IMR-90 (cell line): ENCODE measurements around the gene SNX25. TPM values are rescaled to one million over a fixed set of nuclear protein-coding genes. Genes with fewer than 3 reads are reported as not detected.
A peak's percentile ranks its signal among the peaks of the same experiment; 100 is the strongest.

Source experiments
- ATAC-seq: fragments of 200-7000 bp; cut with Tn5 transposase; 2 replicates; pipeline ENCODE4 v1.9.1; 2020; ENCODE audit warnings: low read depth, mild to moderate bottlenecking, moderate library complexity
- BruUV-seq: library from RNA; stranded (reverse); fragments of 400-500 nt; replicated peaks from 2 replicates; lab custom pipeline; 2021; lab: Mats Ljungman, UMichigan
- CTCF ChIA-PET: fragments of 300-600 bp; formaldehyde crosslinking; extraction: SDS; loops from one replicate; lab custom pipeline; 2021; ENCODE audit warnings: antibody characterized with exemption; lab: Yijun Ruan, JAX
- POLR2A ChIA-PET: fragments of 300-600 bp; sonication (Branson Sonifier 250); formaldehyde crosslinking; loops from one replicate; lab custom pipeline; 2022; ENCODE audit warnings: antibody characterized with exemption; ENCODE audit not compliant: unreplicated experiment; lab: Charles Lee
- DNase-seq: peaks from one replicate; pipeline ENCODE4 v3.0.0; 2013
- H2AFZ ChIP-seq: replicated peaks from 2 replicates; pipeline ENCODE3; 2013; ENCODE audit warnings: low read length, mild to moderate bottlenecking; ENCODE audit not compliant: poor library complexity
- H2AK5ac ChIP-seq: 2 replicates; pipeline ENCODE4 v1.6.1; 2013; ENCODE audit warnings: low read depth, low read length, inconsistent platforms
- H2AK9ac ChIP-seq: replicated peaks from 2 replicates; pipeline ENCODE3; 2013; ENCODE audit warnings: mild to moderate bottlenecking, low read depth, low read length, moderate library complexity; ENCODE audit not compliant: poor library complexity
- H2BK120ac ChIP-seq: 2 replicates; pipeline ENCODE4 v1.6.1; 2013; ENCODE audit warnings: low read depth, low read length, inconsistent platforms
- H2BK15ac ChIP-seq: 3 replicates; pipeline ENCODE4 v1.6.1; 2013; ENCODE audit warnings: low read depth, low read length, inconsistent platforms
- H2BK20ac ChIP-seq: 2 replicates; pipeline ENCODE4 v1.6.1; 2013; ENCODE audit warnings: low read depth, mild to moderate bottlenecking, inconsistent platforms, low read length, moderate library complexity
- H2BK5ac ChIP-seq: 2 replicates; pipeline ENCODE4 v1.6.1; 2013; ENCODE audit warnings: mild to moderate bottlenecking, low read depth, low read length, inconsistent platforms; ENCODE audit not compliant: poor library complexity, severe bottlenecking
- H3K14ac ChIP-seq: replicated peaks from 2 replicates; pipeline ENCODE4 v1.6.1; 2013; ENCODE audit warnings: low read depth, low read length, inconsistent platforms
- H3K18ac ChIP-seq: 2 replicates; pipeline ENCODE4 v1.6.1; 2013; ENCODE audit warnings: low read depth, low read length, control low read depth
- H3K23ac ChIP-seq: 2 replicates; pipeline ENCODE4 v1.6.1; 2013; ENCODE audit warnings: low read depth, low read length, inconsistent platforms
- H3K27ac ChIP-seq: 2 replicates; pipeline ENCODE4 v1.5.1; 2013; ENCODE audit warnings: mild to moderate bottlenecking, control low read depth, low read length; ENCODE audit not compliant: insufficient read depth
- H3K27me3 ChIP-seq: 2 replicates; pipeline ENCODE4 v1.6.1; 2013; ENCODE audit warnings: low read length; ENCODE audit not compliant: control insufficient read depth, insufficient read depth
- H3K36me3 ChIP-seq: 2 replicates; pipeline ENCODE4 v1.6.1; 2013; ENCODE audit warnings: low read length, mixed read lengths; ENCODE audit not compliant: control insufficient read depth, insufficient read depth
- H3K4ac ChIP-seq: 2 replicates; pipeline ENCODE4 v1.6.1; 2013; ENCODE audit warnings: low read depth, low read length, inconsistent platforms
- H3K4me1 ChIP-seq: 2 replicates; pipeline ENCODE4 v1.6.1; 2013; ENCODE audit warnings: low read length, mixed read lengths; ENCODE audit not compliant: control insufficient read depth, insufficient read depth
- H3K4me2 ChIP-seq: 2 replicates; pipeline ENCODE4 v1.6.1; 2013; ENCODE audit warnings: low read depth, mild to moderate bottlenecking, control low read depth, low read length, moderate library complexity
- H3K4me3 ChIP-seq: 2 replicates; pipeline ENCODE4 v1.5.1; 2013; ENCODE audit warnings: low read depth, mild to moderate bottlenecking, control low read depth, low read length, moderate library complexity; ENCODE audit not compliant: insufficient read depth
- H3K56ac ChIP-seq: 2 replicates; pipeline ENCODE4 v1.6.1; 2013; ENCODE audit warnings: low read length, inconsistent platforms; ENCODE audit not compliant: insufficient read depth; ENCODE audit errors: extremely low read depth
- H3K79me1 ChIP-seq, 2 experiments: 2 replicates each; pipeline ENCODE4 v1.6.1; 2013; ENCODE audit warnings: low read length in 2 of 2, inconsistent platforms in 1 of 2, low read depth in 1 of 2
- H3K9ac ChIP-seq: 2 replicates; pipeline ENCODE4 v1.6.1; 2013; ENCODE audit warnings: low read depth, low read length, control low read depth
- H3K9me1 ChIP-seq: 2 replicates; pipeline ENCODE4 v1.6.1; 2013; ENCODE audit warnings: low read length, inconsistent platforms; ENCODE audit not compliant: insufficient read depth
- H3K9me3 ChIP-seq: 2 replicates; pipeline ENCODE4 v1.6.1; 2013; ENCODE audit warnings: low read length; ENCODE audit not compliant: control insufficient read depth, insufficient read depth
- H4K20me1 ChIP-seq: 2 replicates; pipeline ENCODE4 v1.6.1; 2013; ENCODE audit warnings: low read length, inconsistent platforms; ENCODE audit not compliant: insufficient read depth
- H4K5ac ChIP-seq: 2 replicates; pipeline ENCODE4 v1.6.1; 2013; ENCODE audit warnings: mild to moderate bottlenecking, low read depth, low read length, control low read depth
- H4K8ac ChIP-seq, 2 experiments: 2 replicates each; pipeline ENCODE4 v1.6.1; 2013; ENCODE audit warnings: low read depth in 2 of 2, low read length in 2 of 2, control low read depth in 1 of 2, inconsistent platforms in 1 of 2
- H4K91ac ChIP-seq: 2 replicates; pipeline ENCODE4 v1.6.1; 2013; ENCODE audit warnings: low read depth, low read length, inconsistent platforms; ENCODE audit not compliant: insufficient read depth
- BHLHE40 ChIP-seq: fragments of 150-350 bp; IDR thresholded peaks from 2 replicates; pipeline ENCODE4 v1.6.1; 2016; ENCODE audit warnings: mild to moderate bottlenecking, low read depth, low read length
- CEBPB ChIP-seq: IDR thresholded peaks from 2 replicates; pipeline ENCODE4 v1.6.1; 2012; ENCODE audit warnings: low read depth, low read length, improper control_type of control experiment
- CTCF ChIP-seq: conservative IDR thresholded peaks from 2 replicates; pipeline ENCODE4 v1.5.1; 2012; ENCODE audit warnings: mild to moderate bottlenecking, low read depth, low read length, improper control_type of control experiment
- FOS ChIP-seq: fragments of 150-350 bp; IDR thresholded peaks from 2 replicates; pipeline ENCODE4 v1.6.1; 2016; ENCODE audit warnings: low read depth, low read length
- MAZ ChIP-seq: IDR thresholded peaks from 2 replicates; pipeline ENCODE4 v1.6.1; 2012; ENCODE audit warnings: low read depth, mild to moderate bottlenecking, low read length, improper control_type of control experiment, moderate library complexity, borderline replicate concordance
- MXI1 ChIP-seq: IDR thresholded peaks from 2 replicates; pipeline ENCODE4 v1.6.1; 2012; ENCODE audit warnings: low read depth, mild to moderate bottlenecking, low read length, moderate library complexity, borderline replicate concordance
- RCOR1 ChIP-seq: IDR thresholded peaks from 2 replicates; pipeline ENCODE4 v1.6.1; 2012; ENCODE audit warnings: mild to moderate bottlenecking, low read length, improper control_type of control experiment; ENCODE audit not compliant: insufficient replicate concordance
- RFX5 ChIP-seq: IDR thresholded peaks from 2 replicates; pipeline ENCODE4 v1.8.0; 2012; ENCODE audit warnings: low read depth, mild to moderate bottlenecking, low read length, moderate library complexity
- SMC3 ChIP-seq: fragments of 150-350 bp; IDR thresholded peaks from 2 replicates; pipeline ENCODE4 v1.6.1; 2016; ENCODE audit warnings: low read depth, mild to moderate bottlenecking, antibody characterized with exemption, low read length, moderate library complexity
- WGBS, 2 experiments: methylation state at CpG; one replicate each; pipeline versions ENCODE4 v1.1.5 to v1.1.7; 2013; ENCODE audit warnings: missing lambda C conversion rate in 2 of 2; ENCODE audit not compliant: insufficient read length in 1 of 2; ENCODE audit errors: extremely low coverage in 2 of 2; 5-methylcytosine and 5-hydroxymethylcytosine counted together
- dilution Hi-C: fragments of 300-500 bp; cut with HindIII; formaldehyde crosslinking; loops from one replicate; pipeline ENCODE4 v1.14.3; 2018; ENCODE audit warnings: low sequenced_read_pairs; ENCODE audit not compliant: unreplicated experiment
- in situ Hi-C: fragments of 300-500 bp; cut with MboI; formaldehyde crosslinking; loops from 3 replicates; pipeline ENCODE4 v1.14.3; 2019; ENCODE audit warnings: low sequenced_read_pairs, inconsistent platforms, mixed read lengths
- intact Hi-C: fragments of 100-400 bp; cut with micrococcal nuclease; formaldehyde crosslinking; loops from 2 replicates; pipeline ENCODE4 v1.10.0; 2022
- polyA plus RNA-seq, 3 experiments: library from polyadenylated mRNA; depleted of rRNA; stranded (reverse); fragments of >200 nt; gene quantifications; 2 replicates each; pipeline ENCODE4 v1.2.3, GENCODE V29; 2012; ENCODE audit warnings: low replicate concordance in 1 of 3
- total RNA-seq: library from RNA; depleted of rRNA; stranded (reverse); fragments of >200 nt; gene quantifications from 2 replicates; pipeline ENCODE4 v1.2.3, GENCODE V29; 2012

The SNX25 gene
- total and polyA plus RNA-seq, 2 of the 4 experiments (the other 2 are of a cell fraction), result 11.4 to 28.3 TPM

DNA sequence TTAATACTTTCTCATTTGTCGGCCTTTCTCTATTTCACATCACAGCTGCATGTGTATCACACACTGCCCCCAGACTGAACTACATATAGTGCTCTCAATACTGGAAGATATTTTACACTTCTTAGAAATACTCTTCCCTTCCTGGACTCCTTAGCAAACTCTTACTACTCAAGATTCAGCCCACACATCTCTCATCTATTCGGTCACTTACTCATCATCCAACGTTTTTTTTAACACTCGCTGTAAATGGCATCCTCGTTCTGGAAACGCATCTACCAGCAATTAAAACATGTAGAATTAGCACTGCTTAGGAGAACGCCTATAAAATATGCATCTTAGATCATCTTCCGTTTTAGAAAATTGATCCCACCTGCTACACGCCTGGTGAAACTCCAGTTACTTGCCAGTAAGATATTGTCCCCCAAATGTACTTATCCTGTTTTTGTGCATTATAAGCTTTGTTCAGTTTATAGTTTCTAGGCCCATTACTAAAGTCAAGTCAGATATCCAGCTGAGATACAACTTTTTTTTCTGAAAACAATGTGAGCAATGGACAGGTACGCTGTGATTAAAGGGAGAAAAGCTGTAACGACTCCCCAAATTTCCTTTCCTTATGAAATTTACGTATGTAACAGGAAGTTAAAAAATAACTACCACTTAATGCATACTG lies 185.3 kb downstream of the SNX25 start:
- no peak overlapping the region for H3K4me3 ChIP-seq
- no peak overlapping the region for H2BK120ac ChIP-seq
- no peak overlapping the region for H3K27ac ChIP-seq
- DNase-seq (no peak), ATAC-seq (no peak)
- H3K4me1 ChIP-seq, result peaks cover 3% of the 10 kb centered on the region; the same call in 1 of the 2 replicates
- in situ Hi-C loops (loop anchor here (5.0 kb wide), 1 partner anchor 192 kb away; the partner anchor contains the start of gene CFAP97), dilution Hi-C loops (no loop called here), intact Hi-C loops (loop anchor here (1.0 kb wide), 2 partner anchors 71 to 184 kb away; no protein-coding TSS in a partner anchor)
- H2AK5ac ChIP-seq, result no peak overlapping the region
- peaks cover 3 to 7% of the 10 kb centered on the region in 2 experiments; a peak in 3 of 4 replicates for H3K79me1 ChIP-seq
- H3K4me2 ChIP-seq, result peak overlapping the region; percentile 94
- no peaks in the 10 kb centered on the region for H3K27me3 ChIP-seq
- no peak for TF ChIP-seq SMC3
- no peak for TF ChIP-seq RCOR1
- TF ChIP-seq RFX5, result no peak
- no peak for TF ChIP-seq MXI1
- no peak for TF ChIP-seq FOS
- TF ChIP-seq CTCF, result no peak
- TF ChIP-seq MAZ, result no peak
- TF ChIP-seq BHLHE40, result no peak
- TF ChIP-seq CEBPB, result no peak
- no peak overlapping the region for H2BK15ac ChIP-seq
- H4K8ac ChIP-seq, result peak overlapping the region in 1 of 2 experiments; percentile 88; a peak in 1 of 4 replicates
- H3K4ac ChIP-seq, result no peak overlapping the region
- H3K9ac ChIP-seq, result no peak overlapping the region
- H4K91ac ChIP-seq, result no peak overlapping the region
- no peaks in the 10 kb centered on the region for H3K9me3 ChIP-seq
- no peak overlapping the region for H3K56ac ChIP-seq
- peak overlapping the region; percentile 80 for H2BK5ac ChIP-seq
- H4K5ac ChIP-seq, result no peak overlapping the region
- peaks cover 4% of the 10 kb centered on the region; the same call in 1 of the 2 replicates for H3K36me3 ChIP-seq
- ChIA-PET POLR2A (interaction anchor here (0.6 kb wide), 1 partner anchor 755 kb away, joined by 3 read pairs; no protein-coding TSS in a partner anchor), CTCF (interaction anchor here (1.0 kb wide), 1 partner anchor 9 kb away, joined by 3 read pairs; no protein-coding TSS in a partner anchor)
- no peak overlapping the region for H3K14ac ChIP-seq
- H2AK9ac ChIP-seq, result no peak overlapping the region
- H3K18ac ChIP-seq, result no peak overlapping the region
- 79% methylated on average over 5 of the region's 12 CpGs; no CpG with 5 or more reads in 1 of the 2 experiments for WGBS, 2 experiments
- H4K20me1 ChIP-seq, result no peaks in the 10 kb centered on the region
- no peak overlapping the region for H2AFZ ChIP-seq
- BruUV-seq, result no TSS peak
- H2BK20ac ChIP-seq, result no peak overlapping the region
- no peaks in the 10 kb centered on the region for H3K9me1 ChIP-seq
- H3K23ac ChIP-seq, result no peak overlapping the region; the same call in 1 of the 2 replicates
